ENCODE results near the gene ARL16.

The ARL16 gene

DNA sequence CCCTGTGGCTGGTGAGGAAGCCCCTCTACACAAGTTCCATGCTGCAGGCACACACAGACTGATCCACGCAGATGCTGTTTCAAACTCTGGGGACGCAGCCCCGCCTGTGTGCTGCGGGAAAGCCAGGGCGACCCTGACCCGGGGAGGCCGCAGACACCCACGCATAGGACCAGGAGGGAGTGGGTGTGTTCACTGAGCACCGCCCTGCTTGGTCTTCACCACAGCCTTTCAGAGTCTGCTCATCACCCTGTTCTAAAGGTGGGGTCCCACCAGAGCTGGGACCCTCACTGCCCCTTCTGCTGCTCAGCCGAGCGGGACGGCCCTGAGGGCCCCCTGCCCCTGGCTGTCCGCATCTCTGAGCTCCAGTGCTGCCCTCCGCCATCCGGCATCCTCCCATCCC, 39.1 kb downstream of the ARL16 start:
- Histone ChIP-seq H3K4me3 (ENCODE audit: low read length) (no peak overlapping the region), H3K9me3 (ENCODE audit: control insufficient read depth, insufficient read depth, low read length) (no peaks in the 10 kb centered on the region)
- WGBS (ENCODE audit: insufficient coverage, insufficient read length): no CpG with 5 or more reads among the region's 15 CpGs

DNA sequence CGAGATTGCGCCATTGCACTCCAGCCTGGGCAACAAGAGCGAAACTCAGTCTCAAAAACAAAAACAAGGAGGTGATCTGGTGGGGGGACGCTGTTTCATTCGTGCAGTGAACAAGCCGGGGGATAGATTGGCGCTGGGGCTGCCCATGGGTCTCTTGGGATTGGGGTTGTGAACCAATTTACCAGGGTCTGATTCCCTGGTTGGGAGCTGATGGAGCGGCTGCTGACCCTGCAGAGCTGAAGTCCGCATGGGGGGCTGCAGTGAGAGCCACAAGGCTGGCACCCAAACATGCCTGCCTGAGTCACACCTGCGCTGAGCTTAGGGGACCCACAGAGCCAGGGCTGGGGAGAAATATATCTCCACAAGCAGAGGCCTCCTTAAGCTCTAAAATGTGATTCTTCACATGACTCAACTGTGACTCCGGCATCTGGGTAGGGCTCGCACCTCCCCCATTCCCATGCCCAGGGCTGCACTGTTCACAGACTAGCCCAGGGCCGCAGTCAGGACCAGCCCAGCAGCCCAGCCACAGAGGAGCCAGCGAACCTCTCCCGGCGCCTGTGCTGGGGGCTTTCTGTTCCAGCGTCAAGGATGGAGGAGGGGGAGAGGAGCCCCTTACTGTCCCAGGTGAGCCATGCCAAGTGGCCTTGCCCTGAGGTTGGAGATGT, 41.6 kb downstream of the ARL16 start:
- H3K27ac ChIP-seq (ENCODE audit: low read length): no peak overlapping the region
- H3K36me3 ChIP-seq (ENCODE audit: control insufficient read depth, insufficient read depth, low read length): no peaks in the 10 kb centered on the region
- DNase-seq (ENCODE audit: low read depth, low spot score): no peak
- peaks cover under 1% of the 10 kb centered on the region; the same call in 1 of the 2 replicates for H3K27me3 ChIP-seq (ENCODE audit: control insufficient read depth, insufficient read depth, low read length)
- H3K4me1 ChIP-seq (ENCODE audit: control insufficient read depth, insufficient read depth, low read length): no peaks in the 10 kb centered on the region
- H3K9me3 ChIP-seq (ENCODE audit: control insufficient read depth, insufficient read depth, low read length): no peaks in the 10 kb centered on the region
- H3K4me3 ChIP-seq (ENCODE audit: low read length): no peak overlapping the region
- no CpG with 5 or more reads among the region's 17 CpGs for WGBS (ENCODE audit: insufficient coverage, insufficient read length)

More for the DNA sequence above, 39.1 kb downstream of the ARL16 start:
- H3K27ac ChIP-seq (ENCODE audit: low read length): no peak overlapping the region
- peaks cover 11% of the 10 kb centered on the region for H3K27me3 ChIP-seq (ENCODE audit: control insufficient read depth, insufficient read depth, low read length)
- H3K36me3 ChIP-seq (ENCODE audit: control insufficient read depth, insufficient read depth, low read length): no peaks in the 10 kb centered on the region
- H3K4me1 ChIP-seq (ENCODE audit: control insufficient read depth, insufficient read depth, low read length): peaks cover 8% of the 10 kb centered on the region
- no peak for DNase-seq (ENCODE audit: low read depth, low spot score)

DNA sequence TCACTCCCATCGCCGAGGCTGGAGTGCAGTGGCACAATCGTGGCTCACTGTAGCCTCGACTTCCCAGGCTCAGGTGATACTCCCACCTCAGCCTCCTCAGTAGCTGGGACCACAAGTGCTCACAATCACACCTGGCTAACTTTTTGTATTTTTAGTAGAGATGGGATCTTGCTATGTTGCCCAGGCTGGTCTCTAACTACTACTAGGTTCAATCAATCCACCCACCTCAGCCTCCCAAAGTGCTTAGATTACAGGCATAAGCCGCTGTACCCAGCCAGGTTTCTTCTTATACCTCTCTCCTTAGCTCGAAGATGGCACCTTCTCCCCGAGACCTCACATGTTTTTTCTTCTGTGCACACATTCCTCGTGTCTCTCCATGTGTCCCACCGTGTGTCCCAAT, 43.6 kb downstream of the ARL16 start:
- H3K27ac ChIP-seq (ENCODE audit: low read length): no peak overlapping the region

DNA sequence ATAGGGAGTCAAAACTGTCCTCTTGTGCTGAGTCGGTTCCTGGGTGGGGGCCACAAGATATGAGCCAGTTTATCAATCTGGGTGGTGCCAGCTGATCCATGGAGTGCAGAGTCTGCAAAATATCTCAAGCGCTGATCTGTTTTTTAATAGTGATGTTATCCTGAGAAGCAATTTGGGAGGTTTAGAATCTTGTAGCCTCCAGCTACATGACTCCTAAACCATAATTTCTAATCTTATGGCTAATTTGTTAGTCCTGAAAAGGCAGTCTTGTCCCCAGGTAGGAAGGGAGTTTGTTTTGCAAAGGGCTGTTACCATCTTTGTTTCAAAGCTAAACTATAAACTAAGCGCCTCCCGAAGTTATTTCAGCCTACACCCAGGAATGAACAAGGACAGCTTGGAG, 44.9 kb downstream of the ARL16 start:
- WGBS (ENCODE audit: insufficient coverage, insufficient read length): no CpG with 5 or more reads among the region's 4 CpGs
- H3K4me3 ChIP-seq (ENCODE audit: low read length): no peak overlapping the region

More for the DNA sequence above, 43.6 kb downstream of the ARL16 start:
- no peak for DNase-seq (ENCODE audit: low read depth, low spot score)
- WGBS (ENCODE audit: insufficient coverage, insufficient read length): no CpG with 5 or more reads among the region's 9 CpGs
- H3K27me3 ChIP-seq (ENCODE audit: control insufficient read depth, insufficient read depth, low read length): no peaks in the 10 kb centered on the region
- no peaks in the 10 kb centered on the region for H3K9me3 ChIP-seq (ENCODE audit: control insufficient read depth, insufficient read depth, low read length)
- no peaks in the 10 kb centered on the region for H3K36me3 ChIP-seq (ENCODE audit: control insufficient read depth, insufficient read depth, low read length)
- H3K4me3 ChIP-seq (ENCODE audit: low read length): no peak overlapping the region
- H3K4me1 ChIP-seq (ENCODE audit: control insufficient read depth, insufficient read depth, low read length): no peaks in the 10 kb centered on the region

DNA sequence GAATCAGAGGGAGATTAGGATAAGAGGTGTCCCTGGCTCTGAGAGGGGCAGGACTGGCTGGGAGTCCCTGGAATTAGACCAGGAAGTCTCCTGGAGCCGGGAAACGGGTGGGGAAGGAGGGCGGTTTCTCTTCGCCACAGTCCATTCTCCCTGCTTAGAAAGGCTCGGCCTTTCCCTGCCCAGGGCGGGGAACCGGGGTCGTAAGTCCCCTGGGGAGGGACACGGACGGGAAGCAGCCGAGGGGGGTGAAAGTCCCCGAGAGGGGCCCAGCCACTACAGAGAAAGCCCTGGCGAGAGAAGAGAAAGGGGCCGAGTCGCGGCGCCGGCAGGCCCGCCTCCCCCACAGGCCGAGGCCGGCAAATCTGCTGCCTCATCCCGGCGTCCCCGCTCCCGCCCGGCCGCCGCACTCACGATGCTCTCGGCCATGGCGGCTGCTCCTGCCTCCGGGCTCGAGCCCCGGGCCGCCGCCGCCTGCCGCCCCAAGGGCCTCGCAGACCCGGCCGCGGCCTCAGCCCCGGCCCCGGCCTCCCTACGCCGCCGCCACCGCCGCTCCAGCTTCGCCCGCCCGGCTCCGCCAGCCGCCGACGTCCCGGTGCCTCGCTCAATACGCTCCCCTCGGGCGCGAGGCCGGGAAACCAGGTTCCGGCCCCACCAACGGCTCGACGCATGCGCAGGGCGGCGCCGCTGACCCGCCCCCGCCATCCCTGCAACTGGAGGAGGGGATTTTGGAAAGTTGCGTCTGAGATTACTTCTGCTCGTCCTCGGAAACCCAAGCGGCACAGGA, 46.9 kb downstream of the ARL16 start, which contains the start of the genes NPLOC4 and TSPAN10:
NPLOC4 (minus strand) TSS at position 608 of the 784 bp plus-strand sequence; CDS start at position 426, 182 bp downstream.
TSPAN10 (plus strand) TSS at position 692 of the 784 bp plus-strand sequence. CDS start 5,217 bp downstream, outside the sequence.
- Histone ChIP-seq H3K9me3 (ENCODE audit: control insufficient read depth, insufficient read depth, low read length) (no peaks in the 10 kb centered on the region), H3K4me3 (ENCODE audit: low read length) (peak within 1 kb of the TSS; percentile 97), H3K4me1 (ENCODE audit: control insufficient read depth, insufficient read depth, low read length) (no peaks in the 10 kb centered on the region), H3K27me3 (ENCODE audit: control insufficient read depth, insufficient read depth, low read length) (no peaks in the 10 kb centered on the region), H3K27ac (ENCODE audit: low read length) (no peak within 1 kb of the TSS), H3K36me3 (ENCODE audit: control insufficient read depth, insufficient read depth, low read length) (no peaks in the 10 kb centered on the region)
- DNase-seq (ENCODE audit: low read depth, low spot score): peak; percentile 73
- no CpG with 5 or more reads among the region's 77 CpGs for WGBS (ENCODE audit: insufficient coverage, insufficient read length)

More for the DNA sequence above, 44.9 kb downstream of the ARL16 start:
- Histone ChIP-seq H3K27me3 (ENCODE audit: control insufficient read depth, insufficient read depth, low read length) (no peaks in the 10 kb centered on the region), H3K27ac (ENCODE audit: low read length) (no peak overlapping the region), H3K36me3 (ENCODE audit: control insufficient read depth, insufficient read depth, low read length) (no peaks in the 10 kb centered on the region), H3K9me3 (ENCODE audit: control insufficient read depth, insufficient read depth, low read length) (no peaks in the 10 kb centered on the region), H3K4me1 (ENCODE audit: control insufficient read depth, insufficient read depth, low read length) (no peaks in the 10 kb centered on the region)
- DNase-seq (ENCODE audit: low read depth, low spot score): no peak

DNA sequence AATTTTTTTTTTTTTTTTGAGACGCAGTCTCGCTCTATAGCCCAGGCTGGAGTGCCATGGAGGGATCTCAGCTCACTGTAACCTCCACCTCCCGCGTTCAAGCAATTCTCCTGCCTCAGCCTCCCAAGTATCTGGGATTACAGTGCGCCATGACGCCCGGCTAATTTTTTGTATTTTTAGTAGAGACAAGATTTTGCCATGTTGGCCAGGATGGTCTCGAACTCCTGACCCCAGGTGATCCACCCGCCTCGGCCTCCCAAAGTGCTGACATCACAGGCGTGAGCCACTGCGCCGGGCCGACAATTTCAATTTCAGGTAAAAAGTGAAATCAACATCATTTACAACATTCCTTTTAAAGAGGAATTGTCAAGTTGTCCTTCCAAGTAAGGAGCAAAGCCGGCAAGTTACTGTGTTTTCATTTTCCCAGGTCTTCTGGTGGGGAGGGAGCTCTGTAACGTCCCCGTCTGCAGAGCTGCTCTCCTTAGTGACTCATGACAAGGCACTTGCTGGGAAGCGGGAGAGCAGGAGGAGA, 47.6 kb downstream of the ARL16 start:
- H3K4me3 ChIP-seq (ENCODE audit: low read length): peak overlapping the region; percentile 97
- H3K27ac ChIP-seq (ENCODE audit: low read length): no peak overlapping the region
- H3K9me3 ChIP-seq (ENCODE audit: control insufficient read depth, insufficient read depth, low read length): no peaks in the 10 kb centered on the region
- H3K4me1 ChIP-seq (ENCODE audit: control insufficient read depth, insufficient read depth, low read length): no peaks in the 10 kb centered on the region
- no CpG with 5 or more reads among the region's 18 CpGs for WGBS (ENCODE audit: insufficient coverage, insufficient read length)
- no peak for DNase-seq (ENCODE audit: low read depth, low spot score)
- no peaks in the 10 kb centered on the region for H3K27me3 ChIP-seq (ENCODE audit: control insufficient read depth, insufficient read depth, low read length)
- H3K36me3 ChIP-seq (ENCODE audit: control insufficient read depth, insufficient read depth, low read length): peaks cover 3% of the 10 kb centered on the region; the same call in 1 of the 2 replicates

DNA sequence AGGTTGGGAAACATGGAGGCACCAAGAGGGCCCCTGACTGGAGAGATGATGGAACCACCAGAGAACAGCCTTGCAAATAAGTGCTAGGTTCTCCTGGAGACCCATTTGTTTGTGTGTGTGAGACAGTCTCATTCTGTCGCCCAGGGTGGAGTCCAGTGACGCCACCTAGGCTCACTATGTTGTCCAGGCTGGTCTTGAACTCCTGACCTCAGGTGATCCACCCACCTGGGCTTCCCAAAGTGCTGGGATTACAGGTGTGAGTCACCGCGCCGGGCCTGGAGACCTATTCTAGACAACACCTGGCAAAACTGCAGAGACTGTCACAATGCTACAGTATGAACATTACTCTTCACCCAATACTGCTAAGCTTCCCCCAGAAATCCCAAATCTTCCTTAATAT, 48.2 kb downstream of the ARL16 start:
- DNase-seq (ENCODE audit: low read depth, low spot score): no peak
- no peak overlapping the region for H3K27ac ChIP-seq (ENCODE audit: low read length)
- no peak overlapping the region for H3K4me3 ChIP-seq (ENCODE audit: low read length)
- H3K36me3 ChIP-seq (ENCODE audit: control insufficient read depth, insufficient read depth, low read length): peaks cover 3% of the 10 kb centered on the region; the same call in 1 of the 2 replicates
- H3K4me1 ChIP-seq (ENCODE audit: control insufficient read depth, insufficient read depth, low read length): no peaks in the 10 kb centered on the region
- H3K27me3 ChIP-seq (ENCODE audit: control insufficient read depth, insufficient read depth, low read length): no peaks in the 10 kb centered on the region
- H3K9me3 ChIP-seq (ENCODE audit: control insufficient read depth, insufficient read depth, low read length): no peaks in the 10 kb centered on the region
- WGBS (ENCODE audit: insufficient coverage, insufficient read length): no CpG with 5 or more reads among the region's 5 CpGs

DNA sequence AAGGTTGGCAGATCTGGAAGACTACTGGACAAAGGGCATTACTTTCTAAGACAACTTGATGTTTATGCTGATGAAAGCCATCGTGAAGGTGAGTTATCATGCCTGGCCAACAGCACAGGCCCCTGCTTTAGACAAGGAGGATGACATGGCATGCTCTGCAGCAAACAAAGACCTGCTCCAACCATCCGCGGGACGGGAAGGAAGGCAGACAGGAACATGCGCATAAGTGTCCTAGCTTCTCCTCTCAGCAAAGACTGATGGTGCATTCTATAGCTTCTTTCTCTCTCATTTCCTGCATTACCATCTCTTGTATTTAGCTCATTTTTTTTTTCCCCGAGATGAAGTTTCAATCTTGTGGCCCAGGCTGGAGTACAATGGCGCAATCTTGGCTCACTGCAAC, 52.1 kb downstream of the ARL16 start:
- Histone ChIP-seq H3K4me1 (ENCODE audit: control insufficient read depth, insufficient read depth, low read length) (no peaks in the 10 kb centered on the region), H3K27ac (ENCODE audit: low read length) (no peak overlapping the region), H3K9me3 (ENCODE audit: control insufficient read depth, insufficient read depth, low read length) (no peaks in the 10 kb centered on the region), H3K4me3 (ENCODE audit: low read length) (no peak overlapping the region), H3K36me3 (ENCODE audit: control insufficient read depth, insufficient read depth, low read length) (peaks cover 10% of the 10 kb centered on the region; the same call in 1 of the 2 replicates), H3K27me3 (ENCODE audit: control insufficient read depth, insufficient read depth, low read length) (no peaks in the 10 kb centered on the region)
- no CpG with 5 or more reads among the region's 7 CpGs for WGBS (ENCODE audit: insufficient coverage, insufficient read length)
- DNase-seq (ENCODE audit: low read depth, low spot score): no peak

Measured in iPS DF 6.9 (cell line).